Thyroid gland (tissue), 4 donors: Measurements from ENCODE around the gene GALNT2.

Experiments
- POLR2A ChIP-seq, 2 donors: fragments of 450-650 bp; IDR thresholded peaks; one replicate each; pipeline ENCODE4 v1.6.1; 2017; ENCODE audit warnings: antibody characterized with exemption in 2 of 2, mild to moderate bottlenecking in 2 of 2, moderate library complexity in 1 of 2
- TF ChIP-seq, protein P1 (sequence below), 6 experiments: fragments of 200-600 bp in 3 of 6; fragments of 450-650 bp in 3 of 6; sonication (generic) in 3 of 6; IDR thresholded peaks; one replicate each; pipeline ENCODE4 v1.5.1; 2016 to 2019; ENCODE audit warnings: antibody characterized with exemption in 6 of 6, mild to moderate bottlenecking in 2 of 6, inconsistent platforms in 1 of 6, moderate library complexity in 1 of 6

DNA sequence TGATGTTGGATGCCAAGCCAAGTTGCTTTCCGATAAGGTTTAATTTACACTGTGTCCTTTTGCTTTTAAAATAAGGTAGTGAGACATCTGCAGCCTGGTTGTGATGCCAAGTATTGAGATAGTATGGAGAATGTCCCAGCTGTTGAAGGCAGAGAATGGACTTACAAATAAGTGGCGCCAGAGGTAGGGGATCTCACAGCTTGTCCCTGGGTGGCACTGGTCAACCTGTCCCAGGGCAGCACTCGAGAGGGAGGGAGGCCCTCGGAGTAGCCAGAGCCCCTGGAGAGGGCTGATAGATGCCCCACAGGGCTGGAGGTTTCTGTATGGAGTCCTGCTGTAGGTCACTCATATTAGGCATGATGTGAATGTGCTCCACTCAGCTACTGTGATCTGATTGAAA, 98.5 kb downstream of the GALNT2 start:
- TF ChIP-seq, protein P1, sequence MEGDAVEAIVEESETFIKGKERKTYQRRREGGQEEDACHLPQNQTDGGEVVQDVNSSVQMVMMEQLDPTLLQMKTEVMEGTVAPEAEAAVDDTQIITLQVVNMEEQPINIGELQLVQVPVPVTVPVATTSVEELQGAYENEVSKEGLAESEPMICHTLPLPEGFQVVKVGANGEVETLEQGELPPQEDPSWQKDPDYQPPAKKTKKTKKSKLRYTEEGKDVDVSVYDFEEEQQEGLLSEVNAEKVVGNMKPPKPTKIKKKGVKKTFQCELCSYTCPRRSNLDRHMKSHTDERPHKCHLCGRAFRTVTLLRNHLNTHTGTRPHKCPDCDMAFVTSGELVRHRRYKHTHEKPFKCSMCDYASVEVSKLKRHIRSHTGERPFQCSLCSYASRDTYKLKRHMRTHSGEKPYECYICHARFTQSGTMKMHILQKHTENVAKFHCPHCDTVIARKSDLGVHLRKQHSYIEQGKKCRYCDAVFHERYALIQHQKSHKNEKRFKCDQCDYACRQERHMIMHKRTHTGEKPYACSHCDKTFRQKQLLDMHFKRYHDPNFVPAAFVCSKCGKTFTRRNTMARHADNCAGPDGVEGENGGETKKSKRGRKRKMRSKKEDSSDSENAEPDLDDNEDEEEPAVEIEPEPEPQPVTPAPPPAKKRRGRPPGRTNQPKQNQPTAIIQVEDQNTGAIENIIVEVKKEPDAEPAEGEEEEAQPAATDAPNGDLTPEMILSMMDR (IDR thresholded peaks at IDR 0.05): no peak
- no peak for TF ChIP-seq POLR2A (IDR thresholded peaks at IDR 0.05)
